ENCODE results near the gene MCC.

Gene MCC

GRCh38 chr5:113273948-113274347 lies 214.3 kb downstream of the MCC start:
- Mint-ChIP-seq H3K27ac (no peak overlapping the region), H3K9me3 (no peaks in the 10 kb centered on the region), H3K36me3 (no peaks in the 10 kb centered on the region), H3K4me1 (no peaks in the 10 kb centered on the region), H3K27me3 (no peaks in the 10 kb centered on the region), H3K4me3 (no peak overlapping the region)
- peak; percentile 49 for ATAC-seq

DNA sequence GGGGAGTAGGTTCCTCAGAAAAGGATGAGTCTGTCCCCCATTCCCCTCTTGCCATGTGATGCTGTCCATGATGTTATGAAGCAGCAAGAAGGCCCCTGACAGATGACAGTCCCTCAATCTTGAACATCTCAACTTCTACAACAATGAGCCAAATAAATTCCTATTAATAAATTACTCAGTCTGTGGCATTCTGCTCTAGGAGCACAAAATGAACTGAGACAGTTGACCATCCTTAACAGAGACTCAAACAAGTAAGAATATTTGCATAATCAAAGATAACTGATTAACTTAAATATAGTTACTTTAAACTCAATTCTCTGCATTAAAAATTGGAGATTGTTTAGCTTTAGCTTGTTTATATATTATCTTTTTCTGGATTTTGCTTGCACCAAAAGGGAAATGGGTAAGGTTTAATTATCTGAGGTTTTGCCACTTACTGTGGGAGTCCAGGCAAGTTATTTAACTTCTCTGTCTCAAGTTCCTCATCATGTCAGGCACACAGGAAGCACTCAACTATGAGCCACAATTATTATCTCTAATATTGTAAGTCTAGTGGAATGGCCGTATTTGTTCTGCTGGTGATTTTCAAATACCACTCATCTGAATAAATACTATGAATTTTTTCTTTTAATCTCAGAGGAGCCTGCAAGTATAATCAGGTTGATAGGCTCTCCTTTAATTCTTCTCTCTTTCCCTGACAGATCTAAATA lies 216.4 kb downstream of the MCC start:
- H3K36me3 Mint-ChIP-seq, result no peaks in the 10 kb centered on the region
- H3K4me1 Mint-ChIP-seq, result no peaks in the 10 kb centered on the region
- H3K9me3 Mint-ChIP-seq, result no peaks in the 10 kb centered on the region
- H3K4me3 Mint-ChIP-seq, result no peak overlapping the region
- no peak overlapping the region for H3K27ac Mint-ChIP-seq
- H3K27me3 Mint-ChIP-seq, result no peaks in the 10 kb centered on the region
- ATAC-seq, result no peak

DNA sequence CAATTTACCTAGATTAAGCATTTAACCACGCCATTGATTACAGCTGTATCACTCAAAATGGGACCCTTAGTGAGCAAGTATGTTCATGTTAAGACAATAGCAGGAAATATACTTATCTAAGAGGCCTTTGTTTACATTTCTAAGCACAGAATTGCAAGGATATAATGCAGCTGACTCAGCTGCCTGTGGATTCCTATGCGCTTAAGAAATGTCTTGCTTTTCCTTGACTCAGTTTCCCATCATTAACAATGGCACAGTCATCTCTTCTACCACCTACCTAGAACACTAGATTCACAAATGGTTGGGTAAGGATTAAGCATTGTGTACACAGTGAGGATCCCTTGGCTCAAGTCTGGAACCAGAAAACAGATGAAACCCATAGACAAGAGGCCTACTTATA lies 217.2 kb downstream of the MCC start:
- H3K4me1 Mint-ChIP-seq, result no peaks in the 10 kb centered on the region
- no peaks in the 10 kb centered on the region for H3K9me3 Mint-ChIP-seq
- no peak for ATAC-seq
- H3K27me3 Mint-ChIP-seq, result no peaks in the 10 kb centered on the region
- H3K27ac Mint-ChIP-seq, result no peak overlapping the region
- H3K4me3 Mint-ChIP-seq, result no peak overlapping the region
- H3K36me3 Mint-ChIP-seq, result no peaks in the 10 kb centered on the region

- H3K9me3 Mint-ChIP-seq, result no peaks in the 10 kb centered on the region
- no peaks in the 10 kb centered on the region for H3K27me3 Mint-ChIP-seq
- H3K4me1 Mint-ChIP-seq, result no peaks in the 10 kb centered on the region
- no peak for ATAC-seq
- H3K27ac Mint-ChIP-seq, result no peak overlapping the region
- no peaks in the 10 kb centered on the region for H3K36me3 Mint-ChIP-seq
- no peak overlapping the region for H3K4me3 Mint-ChIP-seq
These were observed 218.2 kb downstream of the MCC start for GRCh38 chr5:113270086-113270485.

DNA sequence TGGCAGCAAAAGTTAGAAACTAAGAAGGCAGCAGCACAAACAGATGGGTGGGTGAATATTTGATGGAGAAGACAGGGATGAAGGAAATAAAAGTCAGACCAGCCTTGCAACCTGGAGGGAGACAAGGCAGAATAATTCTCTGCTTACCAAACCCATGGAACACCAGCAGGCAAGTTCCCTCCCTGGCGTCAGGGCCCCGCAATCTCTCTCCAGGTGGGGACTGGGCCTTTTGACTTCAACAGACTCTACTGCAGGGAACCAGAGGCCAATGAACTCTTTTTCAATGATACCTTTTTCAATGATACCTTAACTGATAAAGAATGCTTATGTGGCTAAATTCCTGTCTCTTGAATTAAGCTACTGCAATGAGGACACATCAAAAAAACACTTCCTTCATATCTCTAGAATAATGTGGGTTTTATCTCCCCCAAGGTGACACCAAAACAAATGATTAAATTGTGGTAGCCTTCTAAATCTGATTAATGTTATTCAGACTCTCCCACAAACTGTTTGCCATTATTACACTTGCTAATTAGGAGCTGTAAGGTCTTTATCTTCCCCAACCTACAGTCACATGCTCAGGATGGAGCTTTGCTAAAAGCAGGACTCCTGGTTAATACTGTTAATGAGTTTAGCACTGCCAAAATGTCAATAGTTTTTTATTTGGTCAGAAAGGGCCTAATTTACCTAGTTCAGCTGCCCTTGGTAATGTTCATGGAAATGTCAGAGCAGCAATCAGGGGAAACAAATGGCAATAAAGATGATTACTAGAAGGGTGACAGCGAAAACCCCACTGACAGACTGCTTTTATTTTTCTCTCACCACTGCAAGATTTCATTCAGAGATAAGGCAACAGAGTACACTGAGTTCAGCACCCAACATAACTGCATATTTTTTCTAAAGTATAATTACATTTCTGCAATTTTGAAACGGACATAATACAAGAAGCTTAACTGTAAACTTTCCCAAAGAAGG lies 218.9 kb downstream of the MCC start:
- Mint-ChIP-seq H3K27ac (no peak overlapping the region), H3K36me3 (no peaks in the 10 kb centered on the region), H3K4me3 (no peak overlapping the region), H3K9me3 (no peaks in the 10 kb centered on the region), H3K27me3 (no peaks in the 10 kb centered on the region), H3K4me1 (no peaks in the 10 kb centered on the region)
- ATAC-seq, result no peak

DNA sequence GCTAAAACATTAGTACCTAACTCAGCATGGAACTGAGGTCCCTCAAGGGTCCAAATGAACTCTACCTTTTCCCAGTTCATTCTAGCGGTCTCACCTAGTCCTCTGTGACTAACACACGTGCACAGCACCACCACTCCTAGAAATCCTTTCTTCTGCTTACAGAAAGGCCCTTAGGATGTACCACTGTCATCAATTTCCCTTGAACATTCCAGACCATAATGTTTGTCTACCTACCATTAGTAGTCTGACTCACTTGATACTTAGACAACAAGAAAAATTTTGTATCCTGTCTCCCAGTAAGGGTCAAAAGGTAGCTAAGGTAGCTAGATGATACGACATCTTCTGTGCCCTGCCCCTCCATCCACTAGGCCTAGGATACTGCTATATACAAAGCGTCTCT lies 220.0 kb downstream of the MCC start:
- Mint-ChIP-seq H3K27ac (no peak overlapping the region), H3K36me3 (no peaks in the 10 kb centered on the region), H3K4me1 (no peaks in the 10 kb centered on the region), H3K27me3 (peaks cover 5% of the 10 kb centered on the region), H3K9me3 (no peaks in the 10 kb centered on the region), H3K4me3 (no peak overlapping the region)
- ATAC-seq, result no peak

DNA sequence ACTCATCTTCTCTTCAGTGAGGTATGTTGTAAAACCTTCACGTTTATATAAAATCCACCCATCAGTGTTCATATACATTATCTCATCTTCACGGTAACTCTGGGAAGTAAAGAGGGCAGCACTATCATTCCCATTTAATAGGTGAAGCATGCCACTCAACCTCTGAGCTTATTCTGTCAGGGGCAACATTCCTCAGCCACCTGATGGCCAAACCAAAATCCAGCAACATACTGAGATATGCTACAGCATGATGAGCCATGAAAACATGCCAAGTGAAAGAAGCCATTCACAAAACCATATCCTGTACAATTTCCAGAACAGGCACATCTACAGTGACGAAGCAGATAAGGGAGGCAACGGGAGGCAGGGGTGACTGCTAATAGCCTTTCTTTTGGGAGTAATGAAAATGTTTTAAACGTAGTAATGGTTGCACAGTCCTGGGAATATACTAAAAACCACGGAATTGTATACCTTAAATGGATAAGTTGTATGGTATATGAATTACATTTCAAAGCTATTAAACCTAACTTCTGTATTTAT lies 220.8 kb downstream of the MCC start:
- no peak overlapping the region for H3K4me3 Mint-ChIP-seq
- H3K9me3 Mint-ChIP-seq, result no peaks in the 10 kb centered on the region
- no peaks in the 10 kb centered on the region for H3K4me1 Mint-ChIP-seq
- H3K27ac Mint-ChIP-seq, result no peak overlapping the region
- peaks cover 14% of the 10 kb centered on the region for H3K27me3 Mint-ChIP-seq
- no peak for ATAC-seq
- H3K36me3 Mint-ChIP-seq, result no peaks in the 10 kb centered on the region

DNA sequence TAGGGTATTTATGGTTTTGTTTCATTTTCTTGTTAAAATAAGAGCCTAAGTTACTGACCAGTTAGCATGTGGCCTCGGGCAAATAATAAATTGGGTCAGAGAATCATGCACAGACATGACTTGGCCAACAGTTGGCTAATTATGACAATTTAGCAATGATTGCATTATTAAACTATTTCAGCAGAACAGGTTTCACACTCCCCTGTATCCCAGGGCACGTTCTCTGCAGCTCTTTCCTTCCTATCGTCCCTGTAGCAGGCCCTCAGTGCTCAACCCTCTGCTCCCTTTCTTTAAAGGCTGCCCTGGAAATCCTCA lies 221.4 kb downstream of the MCC start:
- Mint-ChIP-seq H3K9me3 (no peaks in the 10 kb centered on the region), H3K4me3 (no peak overlapping the region), H3K4me1 (no peaks in the 10 kb centered on the region), H3K27me3 (peaks cover 17% of the 10 kb centered on the region), H3K27ac (no peak overlapping the region), H3K36me3 (no peaks in the 10 kb centered on the region)
- no peak for ATAC-seq

DNA sequence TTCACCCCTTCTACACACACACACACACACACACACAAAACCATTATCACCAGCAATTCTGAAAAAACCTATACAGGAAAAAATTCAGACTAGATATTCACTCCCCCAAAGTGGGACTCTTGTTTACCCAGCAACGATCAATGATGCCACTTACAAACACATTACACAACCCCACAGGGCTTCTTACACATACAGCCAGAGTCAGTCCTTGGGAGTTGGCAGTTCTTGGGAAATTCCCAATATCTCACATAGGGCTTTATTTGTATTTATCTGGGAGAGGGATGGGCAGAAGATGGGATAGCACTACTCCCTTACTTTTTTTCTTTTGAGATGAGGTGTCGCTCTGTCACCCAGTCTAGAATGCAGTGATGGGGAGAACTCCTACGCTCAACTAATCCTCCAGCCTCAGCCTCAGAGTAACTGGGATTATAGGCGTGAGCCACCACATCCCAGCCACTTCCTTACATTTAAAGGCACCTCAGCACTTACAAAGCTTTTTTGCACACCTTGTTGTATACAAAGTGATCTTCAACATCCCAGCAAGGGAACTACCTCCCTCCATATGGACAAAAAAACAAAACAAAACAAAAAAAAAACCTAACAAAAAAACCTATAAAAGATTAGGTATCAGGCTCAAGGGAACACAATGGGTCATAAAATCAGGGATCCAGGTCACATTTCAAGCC lies 221.9 kb downstream of the MCC start:
- no peak for ATAC-seq
- no peak overlapping the region for H3K4me3 Mint-ChIP-seq
- H3K9me3 Mint-ChIP-seq, result no peaks in the 10 kb centered on the region
- H3K27me3 Mint-ChIP-seq, result peaks cover 17% of the 10 kb centered on the region
- no peaks in the 10 kb centered on the region for H3K36me3 Mint-ChIP-seq
- H3K4me1 Mint-ChIP-seq, result no peaks in the 10 kb centered on the region
- H3K27ac Mint-ChIP-seq, result no peak overlapping the region

GRCh38 chr5:113265190-113265589 lies 223.1 kb downstream of the MCC start:
- no peak for ATAC-seq
- H3K27me3 Mint-ChIP-seq, result peaks cover 17% of the 10 kb centered on the region
- H3K4me1 Mint-ChIP-seq, result no peaks in the 10 kb centered on the region
- H3K36me3 Mint-ChIP-seq, result no peaks in the 10 kb centered on the region
- H3K9me3 Mint-ChIP-seq, result no peaks in the 10 kb centered on the region
- no peak overlapping the region for H3K27ac Mint-ChIP-seq
- H3K4me3 Mint-ChIP-seq, result no peak overlapping the region

DNA sequence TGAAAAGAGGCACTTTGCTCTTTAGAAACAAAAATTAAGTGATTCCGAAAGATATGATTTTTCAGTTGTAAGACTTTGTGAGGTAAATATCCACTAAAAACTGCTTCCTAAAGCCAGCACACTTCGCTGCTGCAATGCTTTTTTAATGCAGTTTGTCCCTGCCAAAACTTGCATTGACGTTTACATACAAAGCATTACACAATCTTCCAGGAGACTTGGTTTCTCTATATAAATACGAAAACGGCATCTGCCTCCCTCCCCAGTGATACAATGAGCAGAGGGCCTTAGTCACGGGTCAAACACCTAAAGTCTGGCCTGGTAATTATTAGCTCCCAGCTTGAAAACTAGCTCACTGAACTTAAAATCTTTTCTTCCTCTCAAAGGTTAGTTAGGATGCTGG lies 224.2 kb downstream of the MCC start:
- Mint-ChIP-seq H3K27ac (no peak overlapping the region), H3K4me3 (no peak overlapping the region), H3K36me3 (no peaks in the 10 kb centered on the region), H3K4me1 (no peaks in the 10 kb centered on the region), H3K27me3 (peaks cover 17% of the 10 kb centered on the region), H3K9me3 (no peaks in the 10 kb centered on the region)
- no peak for ATAC-seq

DNA sequence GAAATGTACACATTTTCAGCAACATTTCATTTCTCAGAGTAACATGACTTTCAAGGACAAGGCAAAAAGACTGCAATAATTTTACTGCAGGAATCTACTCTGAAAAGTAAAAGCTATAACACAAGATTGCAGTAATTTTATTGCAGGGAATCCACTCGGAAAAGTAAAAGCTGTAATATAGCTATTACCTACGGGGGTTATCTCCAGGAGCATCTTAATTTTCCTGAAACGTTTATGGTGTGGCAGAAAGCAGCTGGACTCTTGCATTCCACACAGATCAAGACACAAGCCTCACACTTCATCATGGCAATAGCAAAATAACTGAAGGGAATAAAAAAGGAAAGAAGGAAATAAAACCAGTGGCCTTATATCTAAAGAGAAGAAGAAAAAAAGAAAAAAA lies 224.7 kb downstream of the MCC start:
- Mint-ChIP-seq H3K4me1 (no peaks in the 10 kb centered on the region), H3K36me3 (no peaks in the 10 kb centered on the region), H3K4me3 (no peak overlapping the region), H3K27ac (no peak overlapping the region), H3K27me3 (peaks cover 17% of the 10 kb centered on the region), H3K9me3 (no peaks in the 10 kb centered on the region)
- no peak for ATAC-seq

- H3K36me3 Mint-ChIP-seq, result no peaks in the 10 kb centered on the region
- no peaks in the 10 kb centered on the region for H3K9me3 Mint-ChIP-seq
- no peak overlapping the region for H3K27ac Mint-ChIP-seq
- peaks cover 23% of the 10 kb centered on the region for H3K27me3 Mint-ChIP-seq
- H3K4me1 Mint-ChIP-seq, result no peaks in the 10 kb centered on the region
- no peak for ATAC-seq
- H3K4me3 Mint-ChIP-seq, result no peak overlapping the region
These were observed 225.6 kb downstream of the MCC start for GRCh38 chr5:113262674-113263073.

GRCh38 chr5:113259034-113259433 lies 229.2 kb downstream of the MCC start:
- Mint-ChIP-seq H3K4me1 (no peaks in the 10 kb centered on the region), H3K4me3 (no peak overlapping the region), H3K36me3 (no peaks in the 10 kb centered on the region), H3K27ac (no peak overlapping the region), H3K27me3 (peaks cover 42% of the 10 kb centered on the region), H3K9me3 (no peaks in the 10 kb centered on the region)
- no peak for ATAC-seq

DNA sequence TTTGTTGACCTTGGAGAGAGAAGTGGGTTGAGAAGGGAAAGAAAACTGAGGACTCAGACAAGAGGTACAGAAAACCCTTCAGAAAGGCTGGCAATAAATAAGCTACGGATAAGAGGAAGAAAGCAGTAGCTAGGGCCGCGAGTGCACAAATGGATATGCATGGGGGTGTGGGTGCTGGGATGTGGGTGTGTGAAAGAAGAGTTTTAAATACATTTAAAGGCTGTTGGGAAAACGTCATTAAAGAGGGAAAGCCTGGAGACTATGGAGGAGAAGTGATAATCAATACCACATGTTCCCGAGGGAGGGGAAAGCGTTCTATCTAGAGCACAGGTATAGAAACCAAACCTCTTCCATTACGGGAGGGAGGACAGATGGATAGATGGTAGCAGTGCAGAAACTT lies 230.7 kb downstream of the MCC start:
- no peak for ATAC-seq
- H3K9me3 Mint-ChIP-seq, result no peaks in the 10 kb centered on the region
- no peaks in the 10 kb centered on the region for H3K36me3 Mint-ChIP-seq
- no peak overlapping the region for H3K4me3 Mint-ChIP-seq
- H3K27ac Mint-ChIP-seq, result no peak overlapping the region
- no peaks in the 10 kb centered on the region for H3K4me1 Mint-ChIP-seq
- H3K27me3 Mint-ChIP-seq, result peaks cover 41% of the 10 kb centered on the region
